Trophoblast cell (in vitro differentiated cells and primary cell): ENCODE data around the gene PDE4B.

Source experiments
- DNase-seq, 2 donors: peaks; one replicate each; pipeline ENCODE4 v3.0.0-alpha.2; 2016
- H2AFZ ChIP-seq: 2 replicates; pipeline ENCODE4 v1.6.1; 2013; ENCODE audit warnings: low read length, moderate library complexity, mild to moderate bottlenecking; ENCODE audit not compliant: insufficient read depth, poor library complexity
- H2AK5ac ChIP-seq: 2 replicates; pipeline ENCODE4 v1.6.1; 2013; ENCODE audit warnings: mild to moderate bottlenecking, low read length
- H2BK120ac ChIP-seq: 2 replicates; pipeline ENCODE4 v1.6.1; 2013; ENCODE audit warnings: low read length, mild to moderate bottlenecking, moderate library complexity; ENCODE audit not compliant: insufficient read depth, poor library complexity
- H2BK12ac ChIP-seq: 2 replicates; pipeline ENCODE4 v1.6.1; 2013; ENCODE audit warnings: mild to moderate bottlenecking, low read length, moderate library complexity
- H2BK5ac ChIP-seq: 2 replicates; pipeline ENCODE4 v1.6.1; 2013; ENCODE audit warnings: low read length, low read depth, moderate library complexity, mild to moderate bottlenecking; ENCODE audit not compliant: poor library complexity
- H3K14ac ChIP-seq: 2 replicates; pipeline ENCODE4 v1.6.1; 2013; ENCODE audit warnings: mild to moderate bottlenecking, low read length
- H3K18ac ChIP-seq: 2 replicates; pipeline ENCODE4 v1.6.1; 2013; ENCODE audit warnings: mild to moderate bottlenecking, low read length
- H3K23ac ChIP-seq: 2 replicates; pipeline ENCODE4 v1.6.1; 2013; ENCODE audit warnings: low read length
- H3K27ac ChIP-seq: 2 replicates; pipeline ENCODE4 v1.5.1; 2013; ENCODE audit warnings: low read depth, mild to moderate bottlenecking, inconsistent platforms, low read length, moderate library complexity
- H3K27me3 ChIP-seq: 2 replicates; pipeline ENCODE4 v1.6.1; 2013; ENCODE audit warnings: inconsistent platforms, mild to moderate bottlenecking, low read length, moderate library complexity; ENCODE audit not compliant: insufficient read depth
- H3K36me3 ChIP-seq, 2 experiments: 1 replicate in 1 of 2; 2 replicates in 1 of 2; pipeline ENCODE4 v1.6.1; 2013; ENCODE audit warnings: low read length in 2 of 2, mild to moderate bottlenecking in 2 of 2, moderate library complexity in 1 of 2; ENCODE audit not compliant: insufficient read depth in 2 of 2, control insufficient read depth in 1 of 2
- H3K4ac ChIP-seq: 2 replicates; pipeline ENCODE4 v1.6.1; 2013; ENCODE audit warnings: low read depth, mild to moderate bottlenecking, low read length, moderate library complexity
- H3K4me1 ChIP-seq, 2 experiments: 1 replicate in 1 of 2; 2 replicates in 1 of 2; pipeline ENCODE4 v1.6.1; 2013; ENCODE audit warnings: low read length in 2 of 2, mild to moderate bottlenecking in 2 of 2, moderate library complexity in 1 of 2; ENCODE audit not compliant: insufficient read depth in 2 of 2, control insufficient read depth in 1 of 2
- H3K4me2 ChIP-seq: 2 replicates; pipeline ENCODE4 v1.6.1; 2013; ENCODE audit warnings: inconsistent platforms, mild to moderate bottlenecking, low read length, moderate library complexity
- H3K4me3 ChIP-seq: 2 replicates; pipeline ENCODE4 v1.5.1; 2013; ENCODE audit warnings: mild to moderate bottlenecking, low read depth, low read length, inconsistent platforms
- H3K79me1 ChIP-seq: one replicate; pipeline ENCODE4 v1.6.1; 2013; ENCODE audit warnings: low read length
- H3K79me2 ChIP-seq: 2 replicates; pipeline ENCODE4 v1.6.1; 2013; ENCODE audit warnings: low read length, mild to moderate bottlenecking; ENCODE audit not compliant: control insufficient read depth, insufficient read depth, poor library complexity
- H3K9ac ChIP-seq: 2 replicates; pipeline ENCODE4 v1.6.1; 2013; ENCODE audit warnings: mild to moderate bottlenecking, low read length
- H3K9me3 ChIP-seq: 2 replicates; pipeline ENCODE4 v1.6.1; 2013; ENCODE audit warnings: low read depth, mild to moderate bottlenecking, control low read depth, inconsistent platforms, low read length; ENCODE audit not compliant: insufficient read depth
- H4K12ac ChIP-seq: 2 replicates; pipeline ENCODE4 v1.6.1; 2013; ENCODE audit warnings: low read depth, mild to moderate bottlenecking, low read length, moderate library complexity
- H4K8ac ChIP-seq: 2 replicates; pipeline ENCODE4 v1.6.1; 2013; ENCODE audit warnings: low read depth, mild to moderate bottlenecking, low read length, moderate library complexity
- H4K91ac ChIP-seq: one replicate; pipeline ENCODE4 v1.6.1; 2013; ENCODE audit warnings: low read depth, mild to moderate bottlenecking, low read length, moderate library complexity
- WGBS: extraction: QIAGEN DNeasy Blood & Tissue Kit; methylation state at CpG from one replicate; pipeline ENCODE4 v1.1.7; 2013; ENCODE audit warnings: missing lambda C conversion rate; ENCODE audit not compliant: insufficient read length, insufficient coverage; ENCODE audit errors: extremely low coverage; 5-methylcytosine and 5-hydroxymethylcytosine counted together

Gene PDE4B

GRCh38 chr1:66339944-66340343 is 547.2 kb downstream of the PDE4B start:
- no peak for DNase-seq
- no CpG with 5 or more reads among the region's 2 CpGs for WGBS

GRCh38 chr1:66341446-66342089 is 548.9 kb downstream of the PDE4B start:
- Histone ChIP-seq H3K27me3 (no peaks in the 10 kb centered on the region), H3K23ac (no peak overlapping the region), H3K79me1 (no peaks in the 10 kb centered on the region), H3K9ac (no peak overlapping the region), H3K4me2 (no peak overlapping the region), H2AFZ (no peak overlapping the region), H3K4ac (no peak overlapping the region), H2BK12ac (no peak overlapping the region), H4K8ac (no peak overlapping the region), H3K4me3 (no peak overlapping the region), H3K14ac (no peak overlapping the region), H2AK5ac (no peak overlapping the region), H4K12ac (no peak overlapping the region), H3K18ac (no peak overlapping the region), H4K91ac (no peak overlapping the region), H3K36me3 (no peaks in the 10 kb centered on the region), H2BK5ac (no peak overlapping the region), H3K9me3 (no peaks in the 10 kb centered on the region), H2BK120ac (no peak overlapping the region), H3K79me2 (no peaks in the 10 kb centered on the region), H3K4me1 (no peaks in the 10 kb centered on the region), H3K27ac (no peak overlapping the region)
- no peak for DNase-seq
- no CpG with 5 or more reads among the region's 1 CpG for WGBS

More at GRCh38 chr1:66339944-66340343, 547.2 kb downstream of the PDE4B start:
- H3K4ac ChIP-seq, result no peak overlapping the region
- no peak overlapping the region for H3K9ac ChIP-seq
- H3K18ac ChIP-seq, result no peak overlapping the region
- H2AFZ ChIP-seq, result no peak overlapping the region
- H3K79me1 ChIP-seq, result no peaks in the 10 kb centered on the region
- H2BK5ac ChIP-seq, result no peak overlapping the region
- H3K79me2 ChIP-seq, result no peaks in the 10 kb centered on the region
- no peak overlapping the region for H4K8ac ChIP-seq
- H3K4me2 ChIP-seq, result no peak overlapping the region
- no peak overlapping the region for H3K27ac ChIP-seq
- H4K12ac ChIP-seq, result no peak overlapping the region
- no peak overlapping the region for H2BK120ac ChIP-seq
- H3K14ac ChIP-seq, result no peak overlapping the region
- H3K4me1 ChIP-seq, result no peaks in the 10 kb centered on the region
- no peak overlapping the region for H4K91ac ChIP-seq
- H3K9me3 ChIP-seq, result no peaks in the 10 kb centered on the region
- no peak overlapping the region for H2BK12ac ChIP-seq
- no peak overlapping the region for H2AK5ac ChIP-seq
- no peak overlapping the region for H3K4me3 ChIP-seq
- no peaks in the 10 kb centered on the region for H3K27me3 ChIP-seq
- H3K36me3 ChIP-seq, result no peaks in the 10 kb centered on the region
- H3K23ac ChIP-seq, result no peak overlapping the region

- Histone ChIP-seq H2BK5ac (no peak overlapping the region), H2BK12ac (no peak overlapping the region), H3K14ac (no peak overlapping the region), H3K18ac (no peak overlapping the region), H3K4me1 (no peaks in the 10 kb centered on the region), H2AK5ac (no peak overlapping the region), H3K4me3 (no peak overlapping the region), H2AFZ (no peak overlapping the region), H4K12ac (no peak overlapping the region), H3K9ac (no peak overlapping the region), H2BK120ac (no peak overlapping the region), H4K91ac (no peak overlapping the region), H3K79me1 (no peaks in the 10 kb centered on the region), H3K27me3 (no peaks in the 10 kb centered on the region), H3K23ac (no peak overlapping the region), H3K4me2 (no peak overlapping the region), H3K27ac (no peak overlapping the region), H3K4ac (no peak overlapping the region), H3K36me3 (no peaks in the 10 kb centered on the region), H3K79me2 (no peaks in the 10 kb centered on the region), H3K9me3 (no peaks in the 10 kb centered on the region), H4K8ac (no peak overlapping the region)
- no peak for DNase-seq
- WGBS, result no CpG with 5 or more reads among the region's 7 CpGs
Measured at GRCh38 chr1:66342707-66343106, 550.0 kb downstream of the PDE4B start.

- no peak overlapping the region for H4K8ac ChIP-seq
- H3K23ac ChIP-seq, result no peak overlapping the region
- no peaks in the 10 kb centered on the region for H3K36me3 ChIP-seq
- no peaks in the 10 kb centered on the region for H3K79me1 ChIP-seq
- H3K27ac ChIP-seq, result no peak overlapping the region
- no peak overlapping the region for H2BK5ac ChIP-seq
- no peak overlapping the region for H2AFZ ChIP-seq
- DNase-seq, result no peak
- H3K4me3 ChIP-seq, result no peak overlapping the region
- H4K12ac ChIP-seq, result no peak overlapping the region
- H3K9ac ChIP-seq, result no peak overlapping the region
- H2BK120ac ChIP-seq, result no peak overlapping the region
- no peak overlapping the region for H3K4ac ChIP-seq
- WGBS, result no CpG with 5 or more reads among the region's 1 CpG
- no peak overlapping the region for H2BK12ac ChIP-seq
- H3K79me2 ChIP-seq, result no peaks in the 10 kb centered on the region
- no peak overlapping the region for H3K18ac ChIP-seq
- no peak overlapping the region for H4K91ac ChIP-seq
- H3K4me1 ChIP-seq, result no peaks in the 10 kb centered on the region
- no peaks in the 10 kb centered on the region for H3K27me3 ChIP-seq
- H3K4me2 ChIP-seq, result no peak overlapping the region
- H3K9me3 ChIP-seq, result no peaks in the 10 kb centered on the region
- H2AK5ac ChIP-seq, result no peak overlapping the region
- H3K14ac ChIP-seq, result no peak overlapping the region
Measured at GRCh38 chr1:66343569-66344325, 551.1 kb downstream of the PDE4B start.
